HG03095 (cell line): ENCODE results near the gene LOC128125822.

Source experiments
- ATAC-seq: cut with Tn5 transposase; IDR thresholded peaks from one replicate; pipeline ENCODE4 v1.9.1; 2021; ENCODE audit warnings: moderate library complexity; ENCODE audit not compliant: unreplicated experiment

LOC128125822 gene

DNA sequence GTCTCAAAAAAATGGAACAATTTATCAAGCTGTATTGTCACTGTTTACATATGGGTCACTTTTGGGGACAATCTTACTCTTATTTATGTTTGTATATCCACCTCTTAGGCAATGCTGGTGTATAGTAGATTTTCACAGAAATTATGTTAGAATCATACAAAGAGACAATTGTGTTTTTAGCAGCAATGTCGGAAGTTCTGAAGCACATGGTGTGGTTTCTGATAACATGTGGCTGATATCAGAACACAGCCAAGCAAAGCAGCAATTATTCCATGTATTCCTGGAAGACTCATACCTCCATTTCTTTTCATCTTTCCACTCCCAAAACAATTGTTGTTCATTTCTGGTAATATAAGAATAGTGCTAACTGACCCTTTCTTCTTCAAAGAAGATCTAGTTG, 17.5 kb upstream of the LOC128125822 start:
- ATAC-seq, result no peak

- ATAC-seq, result no peak
Observed at GRCh38 chr6:63556369-63556768, 15.9 kb upstream of the LOC128125822 start.

- peak; percentile 72 for ATAC-seq
Observed at GRCh38 chr6:63558278-63558677, 14.0 kb upstream of the LOC128125822 start.

- no peak for ATAC-seq
Observed at GRCh38 chr6:63560801-63561287, 11.4 kb upstream of the LOC128125822 start.

GRCh38 chr6:63561288-63561687, 11.0 kb upstream of the LOC128125822 start:
- no peak for ATAC-seq

- no peak for ATAC-seq
Observed at GRCh38 chr6:63563235-63563634, 9.0 kb upstream of the LOC128125822 start.

GRCh38 chr6:63565058-63565726, 7.1 kb upstream of the LOC128125822 start:
- no peak for ATAC-seq

DNA sequence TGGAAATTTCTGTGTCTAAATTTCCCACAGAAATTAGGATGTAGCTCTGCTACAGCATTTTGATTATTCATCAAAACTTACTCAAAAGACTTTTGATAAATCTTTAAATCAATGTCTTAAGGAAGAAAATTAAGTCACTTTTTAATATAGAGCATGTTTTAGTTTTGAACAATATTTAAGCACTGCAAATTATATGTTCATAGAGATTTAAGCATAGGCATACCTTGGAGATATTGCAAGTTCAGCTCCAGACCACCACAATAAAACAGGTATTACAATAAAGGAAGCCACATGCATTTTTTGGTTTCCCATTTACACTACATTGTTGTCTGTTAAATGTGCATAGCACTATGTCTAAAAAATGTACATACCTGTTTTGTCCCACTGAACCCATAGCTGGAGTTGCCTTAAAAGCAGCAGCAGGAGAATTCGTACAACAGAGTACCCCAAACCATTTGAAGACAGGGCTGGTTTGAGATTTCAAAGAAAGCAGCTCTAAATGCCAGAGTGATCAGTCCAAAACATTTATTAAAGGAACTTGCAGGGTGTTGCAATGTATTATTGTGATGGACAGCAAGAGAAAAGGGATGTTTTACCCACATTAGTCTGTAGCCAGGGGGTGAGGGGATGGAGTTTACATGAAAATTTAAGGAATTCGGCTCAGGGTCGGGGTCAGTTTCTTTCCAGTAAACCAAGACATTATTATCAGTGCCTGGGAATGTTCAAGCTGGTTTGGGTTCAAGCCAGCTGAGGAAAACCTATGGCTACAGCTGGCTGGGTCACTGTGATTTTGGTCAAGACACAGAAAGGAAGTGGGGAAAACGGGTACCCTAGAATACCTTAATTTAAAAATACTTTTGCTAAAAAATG, 6.3 kb upstream of the LOC128125822 start:
- ATAC-seq, result no peak

GRCh38 chr6:63567966-63568365, 4.3 kb upstream of the LOC128125822 start:
- ATAC-seq, result no peak

- no peak for ATAC-seq
Observed at GRCh38 chr6:63571361-63572043, 778 bp upstream of the LOC128125822 start.

GRCh38 chr6:63572747-63573075, 431 bp downstream of the LOC128125822 start:
- ATAC-seq, result no peak

DNA sequence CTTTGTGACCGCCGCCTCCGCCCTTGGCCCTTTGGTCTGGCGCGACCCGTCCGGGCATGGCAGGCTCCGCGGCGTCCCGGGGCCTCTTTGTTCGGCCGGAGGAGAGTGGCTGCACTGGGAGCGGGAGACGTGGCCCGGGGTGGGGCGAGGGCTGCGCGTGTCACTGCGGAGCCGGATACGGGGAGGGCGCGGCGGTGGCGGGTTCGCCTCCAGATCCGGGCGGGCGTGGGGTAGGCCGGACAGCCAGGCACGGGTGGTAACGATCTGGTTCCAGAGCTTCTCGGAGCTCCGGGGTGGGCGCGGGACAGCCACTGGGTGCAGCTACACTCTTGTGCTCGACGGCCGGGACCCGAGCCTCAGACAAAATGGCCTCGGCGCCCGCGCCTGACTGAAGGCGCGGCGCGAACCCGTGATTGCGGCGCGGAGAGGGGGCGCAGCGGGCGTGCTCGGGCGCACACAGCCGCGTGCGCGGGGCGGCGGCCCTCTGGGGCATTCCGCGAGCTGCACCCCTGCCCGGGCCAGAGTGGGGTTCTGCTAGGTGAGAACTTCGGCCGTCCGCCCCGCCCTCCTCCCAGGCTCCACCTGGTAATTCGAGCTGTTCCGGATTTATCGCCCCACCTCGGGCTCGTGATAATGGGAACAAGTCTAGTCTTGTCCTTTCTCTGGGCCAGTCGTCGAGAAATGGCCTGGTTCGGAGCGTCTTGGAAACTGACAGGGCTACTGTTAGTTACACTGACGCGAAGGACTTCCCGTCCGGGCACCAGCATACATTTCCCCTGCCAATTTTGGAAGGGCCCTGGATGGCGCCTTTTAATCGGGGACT, 1.0 kb downstream of the LOC128125822 start:
- ATAC-seq, result peak; percentile 49

DNA sequence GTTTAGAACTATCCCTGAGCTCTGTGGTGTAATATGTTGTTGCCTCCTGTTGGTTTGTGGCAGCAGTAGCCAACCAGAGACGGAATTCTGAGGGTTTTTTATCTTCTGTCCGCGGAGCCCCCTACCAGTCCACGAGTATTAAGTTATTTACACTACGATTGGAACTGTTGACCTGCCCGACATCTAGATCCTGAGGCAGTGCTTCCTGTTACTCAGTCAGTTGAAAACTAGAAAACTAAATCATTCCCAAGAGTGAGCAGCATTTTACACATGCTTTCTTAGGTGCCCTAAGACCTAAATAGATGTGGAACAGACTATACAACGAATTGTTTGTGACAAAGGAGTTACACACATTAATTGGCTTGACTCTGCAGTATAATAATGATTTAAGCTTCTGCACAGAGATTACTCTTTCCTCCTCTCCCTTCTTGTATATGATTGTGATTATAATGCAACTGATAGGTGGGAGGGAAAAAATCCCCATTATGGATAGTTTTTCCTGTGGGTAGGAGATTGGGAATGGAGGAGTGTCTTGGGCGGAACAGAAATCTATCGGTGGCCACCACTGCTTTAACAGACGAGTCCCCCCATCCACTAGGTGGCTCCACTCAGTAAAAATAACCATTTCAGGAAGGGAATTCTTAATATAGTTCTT, 1.7 kb downstream of the LOC128125822 start:
- ATAC-seq, result no peak

GRCh38 chr6:63574554-63574900, 2.2 kb downstream of the LOC128125822 start:
- no peak for ATAC-seq

- ATAC-seq, result no peak
Observed at GRCh38 chr6:63576147-63576772, 4.0 kb downstream of the LOC128125822 start.

- ATAC-seq, result no peak
Observed at GRCh38 chr6:63576985-63577712, 4.9 kb downstream of the LOC128125822 start.

- no peak for ATAC-seq
Observed at GRCh38 chr6:63578757-63579156, 6.5 kb downstream of the LOC128125822 start.

GRCh38 chr6:63579937-63580703, 7.8 kb downstream of the LOC128125822 start:
- no peak for ATAC-seq

DNA sequence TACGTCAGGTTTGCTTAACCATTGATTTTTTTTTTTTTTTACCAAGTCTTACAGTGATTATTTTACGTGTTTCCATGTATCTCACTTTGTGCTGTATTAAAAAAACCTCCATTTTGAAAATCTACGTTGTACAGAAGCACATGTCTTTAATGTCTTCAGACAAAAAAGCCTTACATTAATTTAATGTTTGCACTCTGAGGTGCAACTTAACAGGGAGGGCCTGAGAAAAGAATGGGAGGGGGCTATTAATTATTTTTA, 8.4 kb downstream of the LOC128125822 start:
- no peak for ATAC-seq
